ENCODE results near the gene PPA1.

- no peak for TF ChIP-seq CTCF (IDR thresholded peaks at IDR 0.05; ENCODE audit: extremely low read depth in 1 of 2, insufficient read depth in 1 of 2, low read depth in 1 of 2, low read length in 2 of 2)
- TF ChIP-seq POLR2A (IDR thresholded peaks at IDR 0.05; ENCODE audit: low read depth, low read length) = no peak
- TF ChIP-seq EZH2 (IDR thresholded peaks at IDR 0.05; ENCODE audit: borderline replicate concordance, low read depth, low read length, severe bottlenecking) = no peak
- TF ChIP-seq JUN (IDR thresholded peaks at IDR 0.05; ENCODE audit: borderline replicate concordance, insufficient read depth, insufficient read length, low read depth) = no peak
- no peak for TF ChIP-seq MYC (IDR thresholded peaks at IDR 0.05; ENCODE audit: low read depth, low read length)
- no peak for TF ChIP-seq POLR2AphosphoS5 (IDR thresholded peaks at IDR 0.05; ENCODE audit: insufficient read depth, low read depth, low read length)
- no peak for TF ChIP-seq MAX (IDR thresholded peaks at IDR 0.05; ENCODE audit: insufficient read depth, insufficient read length)
- no peak for TF ChIP-seq FOS (IDR thresholded peaks at IDR 0.05; ENCODE audit: borderline replicate concordance, insufficient read depth, low read length)
- TF ChIP-seq GATA2 (IDR thresholded peaks at IDR 0.05; ENCODE audit: insufficient read depth, insufficient read length, low read depth, low read length) = no peak
These were observed 48.4 kb upstream of the PPA1 start for GRCh38 chr10:70281609-70282008.
